SU-DHL-6 (cell line): ENCODE results near the gene ZNF74.

Experiments
- H2AFZ ChIP-seq: fragments of 200-600 bp; sonication (generic); 2 replicates; pipeline ENCODE4 v1.6.1; 2014; ENCODE audit warnings: low read depth, mild to moderate bottlenecking, moderate library complexity, mixed read lengths, antibody characterized with exemption, low read length; ENCODE audit not compliant: severe bottlenecking
- H3F3A ChIP-seq: fragments of 200-600 bp; shearing (Covaris generic); 2 replicates; pipeline ENCODE4 v1.6.0; 2016; ENCODE audit warnings: antibody characterized with exemption, mild to moderate bottlenecking; ENCODE audit not compliant: insufficient read depth
- H3K27ac ChIP-seq: fragments of 200-600 bp; sonication (generic); 2 replicates; pipeline ENCODE4 v1.5.1; 2016; ENCODE audit warnings: low read depth, mild to moderate bottlenecking, low read length, moderate library complexity, mixed read lengths
- H3K27me3 ChIP-seq: fragments of 200-600 bp; sonication (generic), shearing (Covaris generic); 2 replicates; pipeline ENCODE4 v1.6.0; 2014; ENCODE audit warnings: mild to moderate bottlenecking, low read length
- H3K36me3 ChIP-seq: fragments of 200-600 bp; sonication (generic); 2 replicates; pipeline ENCODE4 v1.6.1; 2014; ENCODE audit warnings: mild to moderate bottlenecking, low read length, mixed read lengths
- H3K4me2 ChIP-seq: fragments of 300-600, 200-600 bp; shearing (Covaris generic), sonication (generic); 2 replicates; pipeline ENCODE4 v1.6.0; 2014; ENCODE audit warnings: low read length, low read depth, mild to moderate bottlenecking; ENCODE audit not compliant: poor library complexity, severe bottlenecking
- H3K4me3 ChIP-seq: fragments of 200-600 bp; sonication (generic); 2 replicates; pipeline ENCODE4 v1.5.1; 2014; ENCODE audit warnings: antibody characterized with exemption, low read length, mild to moderate bottlenecking, mixed read lengths; ENCODE audit not compliant: insufficient read depth, poor library complexity, severe bottlenecking
- H3K79me2 ChIP-seq: fragments of 200-600 bp; sonication (generic); 2 replicates; pipeline ENCODE4 v1.6.1; 2014; ENCODE audit warnings: mild to moderate bottlenecking, low read length, moderate library complexity; ENCODE audit not compliant: insufficient read depth
- H3K9ac ChIP-seq: fragments of 200-600 bp; sonication (generic); 2 replicates; pipeline ENCODE4 v1.7.0; 2014; ENCODE audit warnings: mild to moderate bottlenecking, low read length
- H3K9me2 ChIP-seq: fragments of 200-600 bp; sonication (generic); replicated peaks from 2 replicates; pipeline ENCODE4 v1.6.1; 2014; ENCODE audit warnings: low read length; ENCODE audit not compliant: insufficient read depth
- H3K9me3 ChIP-seq: fragments of 200-600 bp; sonication (generic); 2 replicates; pipeline ENCODE4 v1.6.1; 2014; ENCODE audit warnings: low read length, mixed read lengths; ENCODE audit not compliant: insufficient read depth
- H4K20me1 ChIP-seq: fragments of 200-600 bp; sonication (generic); 2 replicates; pipeline ENCODE4 v1.6.1; 2014; ENCODE audit warnings: low read depth, mild to moderate bottlenecking, antibody characterized with exemption, low read length, moderate library complexity, mixed read lengths
- CTCF ChIP-seq: fragments of 200-600 bp; sonication (generic); IDR thresholded peaks from one replicate; pipeline ENCODE4 v1.5.1; 2017; ENCODE audit warnings: antibody characterized with exemption, mild to moderate bottlenecking, low read length, moderate library complexity; ENCODE audit not compliant: insufficient read depth, poor library complexity, severe bottlenecking
- EZH2phosphoT487 ChIP-seq: fragments of 200-600 bp; sonication (generic), shearing (Covaris generic); conservative IDR thresholded peaks from 2 replicates; pipeline ENCODE4 v1.6.1; 2018; ENCODE audit warnings: mild to moderate bottlenecking, antibody characterized with exemption, low read length, moderate library complexity, mixed read lengths

Gene ZNF74

GRCh38 chr22:20397498-20397897, 3.5 kb downstream of the ZNF74 start:
- no peak overlapping the region for H3K27ac ChIP-seq
- H3K79me2 ChIP-seq, result no peaks in the 10 kb centered on the region
- no peaks in the 10 kb centered on the region for H3K36me3 ChIP-seq
- H3K27me3 ChIP-seq, result no peaks in the 10 kb centered on the region
- H3K9ac ChIP-seq, result no peak overlapping the region
- no peaks in the 10 kb centered on the region for H4K20me1 ChIP-seq
- no peak overlapping the region for H2AFZ ChIP-seq
- TF ChIP-seq CTCF (no peak), EZH2phosphoT487 (no peak)
- no peaks in the 10 kb centered on the region for H3K9me3 ChIP-seq
- H3K4me2 ChIP-seq, result no peak overlapping the region
- no peak overlapping the region for H3K4me3 ChIP-seq
- H3K9me2 ChIP-seq, result no peaks in the 10 kb centered on the region
- H3F3A ChIP-seq, result no peaks in the 10 kb centered on the region

GRCh38 chr22:20398420-20398819, 4.5 kb downstream of the ZNF74 start:
- Histone ChIP-seq H3K27me3 (no peaks in the 10 kb centered on the region), H3K4me2 (no peak overlapping the region), H4K20me1 (no peaks in the 10 kb centered on the region), H3K36me3 (no peaks in the 10 kb centered on the region), H3K79me2 (no peaks in the 10 kb centered on the region), H3K9me3 (no peaks in the 10 kb centered on the region), H3K9ac (no peak overlapping the region), H2AFZ (no peak overlapping the region), H3K4me3 (no peak overlapping the region), H3F3A (no peaks in the 10 kb centered on the region), H3K9me2 (no peaks in the 10 kb centered on the region), H3K27ac (no peak overlapping the region)
- TF ChIP-seq EZH2phosphoT487 (no peak), CTCF (no peak)

GRCh38 chr22:20399866-20400605, 6.1 kb downstream of the ZNF74 start:
- Histone ChIP-seq H2AFZ (no peak overlapping the region), H3F3A (no peaks in the 10 kb centered on the region), H3K79me2 (no peaks in the 10 kb centered on the region), H3K4me3 (no peak overlapping the region), H3K9ac (no peak overlapping the region), H4K20me1 (no peaks in the 10 kb centered on the region), H3K27ac (no peak overlapping the region), H3K9me3 (no peaks in the 10 kb centered on the region), H3K27me3 (no peaks in the 10 kb centered on the region), H3K4me2 (no peak overlapping the region), H3K36me3 (no peaks in the 10 kb centered on the region), H3K9me2 (no peaks in the 10 kb centered on the region)
- TF ChIP-seq CTCF (no peak), EZH2phosphoT487 (no peak)
